Ishikawa (cell line): ENCODE measurements around the gene REC8.

ENCODE experiments used
- EGR1 ChIP-seq: IDR thresholded peaks from 2 replicates; pipeline ENCODE4 v1.6.1; 2012
- MAX ChIP-seq: IDR thresholded peaks from 2 replicates; pipeline ENCODE4 v1.6.1; 2012
- TCF12 ChIP-seq: IDR thresholded peaks from 2 replicates; pipeline ENCODE4 v1.6.1; 2012; ENCODE audit warnings: low read depth

- TF ChIP-seq EGR1 = no peak
- no peak for TF ChIP-seq MAX
- TF ChIP-seq TCF12 = no peak
Measured at GRCh38 chr14:24145219-24145618, 26.7 kb upstream of the REC8 start.
